ENCODE measurements around the gene ABHD17C. TPM values are rescaled to one million over a fixed set of nuclear protein-coding genes. Genes with fewer than 3 reads are reported as not detected.

The ABHD17C gene
- total and polyA plus RNA-seq, 12 donors = 1.9 to 9.9 (median 5.3) TPM

GRCh38 chr15:80730926-80731325, 35.8 kb downstream of the ABHD17C start:
- Histone ChIP-seq H3K27me3 (no peaks in the 10 kb centered on the region), H3K36me3 (replicated peaks in 1 of 2) (no peaks in the 10 kb centered on the region), H3K27ac (peak overlapping the region in 1 of 5 donors; percentile 65), H3K9me3 (replicated peaks in 1 of 3) (no peaks in the 10 kb centered on the region), H3K4me3 (peak overlapping the region in 1 of 4 donors; percentile 17), H3K4me1 (replicated peaks in 1 of 2) (no peaks in the 10 kb centered on the region)
- 33 to 49% (median 45%) methylated on average over 6 of the region's 6 CpGs for WGBS, 4 donors
- DNase-seq = peak; percentile 31 to 55 (median 39)
- TF ChIP-seq CTCF (IDR thresholded peaks at IDR 0.05) (no peak), POLR2A (IDR thresholded peaks at IDR 0.05) (no peak)
- intact Hi-C loops (cut with DNase I) = no loop called here

- Histone ChIP-seq H3K4me1 (replicated peaks in 1 of 2) (peaks cover 0 to 10% of the 10 kb centered on the region in 2 donors), H3K27ac (no peak overlapping the region), H3K9me3 (replicated peaks in 1 of 3) (no peaks in the 10 kb centered on the region), H3K4me3 (no peak overlapping the region), H3K36me3 (replicated peaks in 1 of 2) (no peaks in the 10 kb centered on the region), H3K27me3 (no peaks in the 10 kb centered on the region)
- WGBS, 4 donors = 79 to 88% (median 86%) methylated on average over 6 of the region's 6 CpGs
- no peak for DNase-seq
- intact Hi-C loops (cut with DNase I) = no loop called here
- no peak for TF ChIP-seq POLR2A (IDR thresholded peaks at IDR 0.05)
- no peak for TF ChIP-seq CTCF (IDR thresholded peaks at IDR 0.05)
Observed at GRCh38 chr15:80732167-80732566, 37.1 kb downstream of the ABHD17C start.

GRCh38 chr15:80732818-80733217, 37.7 kb downstream of the ABHD17C start:
- H3K9me3 ChIP-seq (replicated peaks in 1 of 3) = no peaks in the 10 kb centered on the region
- no peak overlapping the region for H3K4me3 ChIP-seq
- TF ChIP-seq POLR2A (IDR thresholded peaks at IDR 0.05) (no peak), CTCF (IDR thresholded peaks at IDR 0.05) (no peak)
- H3K4me1 ChIP-seq (replicated peaks in 1 of 2) = peaks cover 0 to 11% of the 10 kb centered on the region in 2 donors
- no peaks in the 10 kb centered on the region for H3K27me3 ChIP-seq
- H3K36me3 ChIP-seq (replicated peaks in 1 of 2) = no peaks in the 10 kb centered on the region
- peak overlapping the region in 1 of 5 donors; percentile 32 for H3K27ac ChIP-seq
- intact Hi-C loops (cut with DNase I) = no loop called here
- no peak for DNase-seq
- WGBS, 4 donors = 81 to 87% (median 85%) methylated on average over 5 of the region's 5 CpGs

- DNase-seq = no peak
- Histone ChIP-seq H3K27me3 (no peaks in the 10 kb centered on the region), H3K36me3 (replicated peaks in 1 of 2) (no peaks in the 10 kb centered on the region), H3K27ac (peak overlapping the region in 1 of 5 donors; percentile 32), H3K4me1 (replicated peaks in 1 of 2) (peaks cover 0 to 11% of the 10 kb centered on the region in 2 donors), H3K4me3 (no peak overlapping the region), H3K9me3 (replicated peaks in 1 of 3) (no peaks in the 10 kb centered on the region)
- intact Hi-C loops (cut with DNase I) = no loop called here
- 17 to 83% (median 67%) methylated on average over 1 of the region's 1 CpG for WGBS, 4 donors
- TF ChIP-seq POLR2A (IDR thresholded peaks at IDR 0.05) (no peak), CTCF (IDR thresholded peaks at IDR 0.05) (no peak)
Observed at GRCh38 chr15:80733460-80733859, 38.4 kb downstream of the ABHD17C start.

All from adrenal gland (tissue), 12 donors.